ENCODE measurements around the gene HYI. TPM values are rescaled to one million over a fixed set of nuclear protein-coding genes. Genes with fewer than 3 reads are reported as not detected.

Gene HYI
- total RNA-seq, 6 experiments from 2014 or later = 45.6 to 71.1 (median 61.7) TPM

- no peak for TF ChIP-seq CTCF (IDR thresholded peaks at IDR 0.05)
- Mint-ChIP-seq H3K4me3 (no peak overlapping the region), H3K4me1 (ENCODE audit: low read depth) (peaks cover 16% of the 10 kb centered on the region), H3K9me3 (no peaks in the 10 kb centered on the region), H3K27ac (no peak overlapping the region; the same call in 1 of the 2 replicates), H3K27me3 (ENCODE audit: insufficient read depth) (no peaks in the 10 kb centered on the region; the same call in 1 of the 2 replicates), H3K36me3 (ENCODE audit: low read depth) (peaks cover 13% of the 10 kb centered on the region)
- no peak for DNase-seq
Measured at GRCh38 chr1:43438576-43438952, 15.2 kb downstream of the HYI start.

DNA sequence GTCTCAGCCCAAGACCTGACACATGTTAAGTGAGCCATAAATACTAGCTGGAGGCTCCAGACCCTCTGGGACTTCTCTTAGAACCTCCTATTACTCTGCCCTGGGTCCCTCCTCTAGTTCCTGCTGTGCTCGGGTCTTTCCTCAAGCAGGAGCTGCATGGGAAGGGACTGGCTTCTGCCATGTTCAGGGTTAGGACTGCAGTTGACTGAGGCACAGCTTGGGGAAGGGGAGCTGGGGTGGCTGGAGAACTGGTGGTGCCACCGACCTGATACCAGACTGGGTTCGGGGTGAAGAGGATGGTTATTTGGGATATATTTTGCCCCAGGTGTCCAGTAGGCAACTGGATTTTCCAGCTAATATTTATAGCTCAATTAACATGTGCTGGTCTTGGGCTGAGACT, 15.7 kb downstream of the HYI start:
- Mint-ChIP-seq H3K27me3 (ENCODE audit: insufficient read depth) (no peaks in the 10 kb centered on the region; the same call in 1 of the 2 replicates), H3K36me3 (ENCODE audit: low read depth) (peaks cover 14% of the 10 kb centered on the region), H3K4me3 (no peak overlapping the region), H3K9me3 (no peaks in the 10 kb centered on the region), H3K4me1 (ENCODE audit: low read depth) (peaks cover 16% of the 10 kb centered on the region), H3K27ac (no peak overlapping the region)
- DNase-seq = no peak
- TF ChIP-seq CTCF (IDR thresholded peaks at IDR 0.05) = no peak

DNA sequence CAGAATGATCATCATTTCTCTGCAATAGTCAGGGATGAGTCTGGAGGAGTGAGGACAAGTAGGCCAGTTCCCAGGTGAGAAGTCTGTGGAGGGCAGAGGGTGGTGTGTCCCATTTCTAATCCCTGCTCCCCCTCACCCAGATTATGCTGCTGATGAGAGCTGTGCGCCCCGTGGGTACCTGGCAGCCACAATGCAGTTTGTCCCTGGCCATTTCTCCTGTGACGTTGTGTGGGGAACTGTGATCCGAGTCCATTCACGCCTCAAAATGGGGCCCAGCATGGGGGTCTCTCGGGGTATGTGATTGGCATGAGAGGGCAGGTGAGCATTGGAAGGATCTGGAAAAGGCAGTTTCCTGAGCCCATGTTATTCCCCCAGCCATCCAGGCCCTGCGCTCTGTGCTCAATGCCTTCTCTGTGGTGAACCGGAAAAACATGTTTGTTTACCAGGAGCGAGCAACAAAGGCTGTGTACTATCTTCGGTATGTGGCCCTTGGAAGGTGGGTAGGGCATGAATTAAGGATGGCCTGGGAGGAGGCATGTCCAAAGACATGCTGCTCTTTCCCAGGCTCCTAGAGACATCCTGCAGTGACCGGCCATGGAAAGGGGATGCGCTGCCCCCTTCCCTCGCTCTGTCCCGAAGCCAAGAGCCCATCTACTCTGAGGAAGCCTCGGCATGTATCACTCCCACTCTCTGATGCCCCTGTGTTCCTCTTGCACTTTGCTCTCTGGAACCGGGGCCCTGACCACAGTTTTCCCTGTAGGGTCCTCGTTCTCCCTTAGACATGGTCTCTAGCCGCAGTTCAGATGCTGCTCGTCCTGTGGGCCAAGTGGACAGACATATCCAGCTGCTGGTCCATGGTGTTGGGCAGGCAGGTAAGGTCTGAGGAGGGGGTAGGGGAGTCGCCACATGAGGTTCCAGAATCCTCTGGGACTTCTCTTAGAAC, 16.4 kb downstream of the HYI start:
- no peak overlapping the region for H3K27ac Mint-ChIP-seq
- H3K4me3 Mint-ChIP-seq = no peak overlapping the region
- peaks cover 16% of the 10 kb centered on the region for H3K36me3 Mint-ChIP-seq (ENCODE audit: low read depth)
- H3K27me3 Mint-ChIP-seq (ENCODE audit: insufficient read depth) = no peaks in the 10 kb centered on the region; the same call in 1 of the 2 replicates
- DNase-seq = no peak
- peaks cover 16% of the 10 kb centered on the region for H3K4me1 Mint-ChIP-seq (ENCODE audit: low read depth)
- H3K9me3 Mint-ChIP-seq = no peaks in the 10 kb centered on the region
- no peak for TF ChIP-seq CTCF (IDR thresholded peaks at IDR 0.05)

DNA sequence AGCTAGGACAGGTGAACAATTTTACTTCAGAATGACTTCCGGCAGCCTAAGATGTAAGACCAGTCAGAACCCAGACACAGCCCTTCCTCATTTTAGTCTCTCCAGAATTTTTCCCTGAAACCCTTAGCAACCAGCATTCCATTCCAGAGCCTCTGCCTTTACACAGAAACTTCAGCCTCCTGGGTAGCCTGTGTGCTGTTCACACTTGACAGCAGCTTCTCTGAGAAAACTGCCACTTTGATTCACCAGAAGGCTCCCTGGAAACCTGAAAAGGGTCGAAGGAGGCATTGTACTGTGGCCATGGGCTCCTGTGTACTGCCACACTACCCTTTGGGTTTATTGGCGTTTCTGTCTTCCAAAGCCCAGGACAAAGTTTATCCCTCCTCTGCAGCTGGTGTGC, 17.4 kb downstream of the HYI start:
- H3K4me3 Mint-ChIP-seq = no peak overlapping the region
- peaks cover 23% of the 10 kb centered on the region for H3K36me3 Mint-ChIP-seq (ENCODE audit: low read depth)
- DNase-seq = no peak
- H3K27ac Mint-ChIP-seq = peak overlapping the region; percentile 22
- no peaks in the 10 kb centered on the region for H3K9me3 Mint-ChIP-seq
- no peaks in the 10 kb centered on the region; the same call in 1 of the 2 replicates for H3K27me3 Mint-ChIP-seq (ENCODE audit: insufficient read depth)
- peaks cover 16% of the 10 kb centered on the region for H3K4me1 Mint-ChIP-seq (ENCODE audit: low read depth)
- TF ChIP-seq CTCF (IDR thresholded peaks at IDR 0.05) = no peak

GRCh38 chr1:43435146-43436145, 18.3 kb downstream of the HYI start:
- H3K27me3 Mint-ChIP-seq (ENCODE audit: insufficient read depth) = no peaks in the 10 kb centered on the region; the same call in 1 of the 2 replicates
- H3K36me3 Mint-ChIP-seq (ENCODE audit: low read depth) = peaks cover 29% of the 10 kb centered on the region
- no peak overlapping the region for H3K4me3 Mint-ChIP-seq
- TF ChIP-seq CTCF (IDR thresholded peaks at IDR 0.05) = no peak
- peak; percentile 55 for DNase-seq
- H3K4me1 Mint-ChIP-seq (ENCODE audit: low read depth) = peaks cover 16% of the 10 kb centered on the region
- no peaks in the 10 kb centered on the region for H3K9me3 Mint-ChIP-seq
- peak overlapping the region; percentile 29 for H3K27ac Mint-ChIP-seq

Data from HFFc6 (cell line).